Measurements from ENCODE around the gene CTSD.

CTSD gene

GRCh38 chr11:1727096-1727690 lies 36.5 kb downstream of the CTSD start:
- no peak for FAIRE-seq

GRCh38 chr11:1719781-1720180 lies 43.9 kb downstream of the CTSD start:
- no peak for FAIRE-seq

GRCh38 chr11:1718326-1718725 lies 45.4 kb downstream of the CTSD start:
- FAIRE-seq = no peak

GRCh38 chr11:1717745-1718144 lies 46.0 kb downstream of the CTSD start:
- no peak for FAIRE-seq

- no peak for FAIRE-seq
Measured at GRCh38 chr11:1714908-1715885, 48.5 kb downstream of the CTSD start.

- no peak for FAIRE-seq
Measured at GRCh38 chr11:1708716-1709115, 55.0 kb downstream of the CTSD start.

- no peak for FAIRE-seq
Measured at GRCh38 chr11:1707751-1708150, 56.0 kb downstream of the CTSD start.

GRCh38 chr11:1706634-1707400 lies 56.9 kb downstream of the CTSD start:
- FAIRE-seq = no peak

GRCh38 chr11:1705126-1706052 lies 58.3 kb downstream of the CTSD start:
- no peak for FAIRE-seq

GRCh38 chr11:1703146-1703545 lies 60.6 kb downstream of the CTSD start:
- no peak for FAIRE-seq

Data from islet of Langerhans (tissue), 1 donor.